HCT116 (cell line): Measurements from ENCODE around the gene NHSL2. TPM values are rescaled to one million over a fixed set of nuclear protein-coding genes. Genes with fewer than 3 reads are reported as not detected.

Source experiments
- ATAC-seq: fragments of 200-7000 bp; cut with Tn5 transposase; 2 replicates; pipeline ENCODE4 v1.9.1; 2020; ENCODE audit warnings: mild to moderate bottlenecking, moderate library complexity
- BruUV-seq: library from RNA; stranded (reverse); fragments of 400-500 nt; replicated peaks from 2 replicates; lab custom pipeline; 2021; lab: Mats Ljungman, UMichigan
- CTCF ChIA-PET: fragments of 300-600 bp; sonication (Branson Sonifier 250); formaldehyde crosslinking; loops from one replicate; lab custom pipeline; 2021; ENCODE audit warnings: antibody characterized with exemption; lab: Charles Lee
- POLR2A ChIA-PET: fragments of 300-600, 350-600 bp; sonication (Branson Sonifier 250); formaldehyde crosslinking; loops from one replicate; lab custom pipeline; 2021; ENCODE audit warnings: antibody characterized with exemption; lab: Charles Lee
- RAD21 ChIA-PET, 2 experiments: fragments of 300-600 bp; sonication (Branson Sonifier 250); formaldehyde crosslinking; loops; one replicate each; lab custom pipeline; 2023; ENCODE audit warnings: low total read pairs in 2 of 2; ENCODE audit not compliant: uncharacterized antibody in 2 of 2, unreplicated experiment in 2 of 2, low non-redundant PET in 1 of 2; lab: Charles Lee
- DNase-seq: peaks from one replicate; pipeline ENCODE4 v3.0.0-alpha.2; 2010; ENCODE audit warnings: low read depth, low spot score
- H2AFZ ChIP-seq: fragments of 200-600 bp; shearing (Covaris generic), sonication (generic); 2 replicates; pipeline ENCODE4 v1.6.1; 2017; ENCODE audit warnings: low read depth, mixed run types, mixed read lengths, antibody characterized with exemption, low read length; ENCODE audit not compliant: poor library complexity, severe bottlenecking
- H3K27ac ChIP-seq: 2 replicates; pipeline ENCODE4 v1.5.1; 2012; ENCODE audit warnings: low read depth, low read length
- H3K27me3 ChIP-seq: fragments of 200-600 bp; sonication (generic); 2 replicates; pipeline ENCODE4 v1.6.1; 2016; ENCODE audit warnings: mixed run types, low read length, mixed read lengths; ENCODE audit not compliant: insufficient read depth
- H3K36me3 ChIP-seq, 2 experiments: fragments of 200-500 bp in 1 of 2; fragments of 200-600 bp in 1 of 2; sonication (Bioruptor generic) in 1 of 2; sonication (generic) in 1 of 2; 2 replicates each; pipeline versions ENCODE4 v1.5.1 to v1.6.1; 2014 to 2016; ENCODE audit warnings: low read length in 2 of 2, inconsistent platforms in 1 of 2, mixed read lengths in 1 of 2, mixed run types in 1 of 2; ENCODE audit not compliant: insufficient read depth in 2 of 2, control insufficient read depth in 1 of 2
- H3K4me1 ChIP-seq, 2 experiments: fragments of 200-600 bp in 1 of 2; sonication (generic) in 1 of 2; 2 replicates each; pipeline versions ENCODE4 v1.5.1 to v1.6.1; 2012 to 2017; ENCODE audit warnings: low read length in 2 of 2, inconsistent platforms in 1 of 2, mild to moderate bottlenecking in 1 of 2, mixed read lengths in 1 of 2, mixed run types in 1 of 2, moderate library complexity in 1 of 2; ENCODE audit not compliant: insufficient read depth in 2 of 2, control insufficient read depth in 1 of 2
- H3K4me2 ChIP-seq: fragments of 200-600 bp; sonication (generic); 2 replicates; pipeline ENCODE4 v1.6.1; 2017; ENCODE audit warnings: mixed run types, low read length, mixed read lengths
- H3K4me3 ChIP-seq, 2 experiments: fragments of 200-600 bp in 1 of 2; sonication (generic) in 1 of 2; replicated peaks in 1 of 2; 2 replicates each; pipeline ENCODE4 v1.5.1; 2011 to 2016; ENCODE audit warnings: low read length in 2 of 2, control low read depth in 1 of 2, low read depth in 1 of 2, mild to moderate bottlenecking in 1 of 2, mixed read lengths in 1 of 2, mixed run types in 1 of 2
- H3K79me2 ChIP-seq: fragments of 200-600 bp; sonication (generic); 2 replicates; pipeline ENCODE4 v1.6.1; 2017; ENCODE audit warnings: mild to moderate bottlenecking, mixed run types, low read length, moderate library complexity, mixed read lengths; ENCODE audit not compliant: insufficient read depth
- H3K9ac ChIP-seq: fragments of 200-600 bp; sonication (generic); 2 replicates; pipeline ENCODE4 v1.6.1; 2016; ENCODE audit warnings: low read length, mixed read lengths
- H3K9me2 ChIP-seq: fragments of 200-600 bp; sonication (generic), shearing (Covaris generic); 2 replicates; pipeline ENCODE4 v1.6.1; 2017; ENCODE audit warnings: mixed run types, mild to moderate bottlenecking, moderate library complexity; ENCODE audit not compliant: insufficient read depth
- H3K9me3 ChIP-seq, 2 experiments: fragments of 200-500 bp in 1 of 2; fragments of 200-600 bp in 1 of 2; sonication (Bioruptor generic) in 1 of 2; sonication (generic) in 1 of 2; 2 replicates each; pipeline ENCODE4 v1.6.1; 2014 to 2017; ENCODE audit warnings: low read length in 2 of 2, mixed read lengths in 2 of 2, inconsistent platforms in 1 of 2, low read depth in 1 of 2, mild to moderate bottlenecking in 1 of 2, mixed run types in 1 of 2, moderate library complexity in 1 of 2; ENCODE audit not compliant: control insufficient read depth in 1 of 2, insufficient read depth in 1 of 2
- H4K20me1 ChIP-seq: fragments of 200-600 bp; sonication (generic), shearing (Covaris generic); 2 replicates; pipeline ENCODE4 v1.6.1; 2017; ENCODE audit warnings: mixed run types, mild to moderate bottlenecking, moderate library complexity; ENCODE audit not compliant: insufficient read depth
- ATF3 ChIP-seq: IDR thresholded peaks from 2 replicates; pipeline ENCODE4 v1.6.1; 2012
- CBX3 ChIP-seq: IDR thresholded peaks from 2 replicates; pipeline ENCODE4 v1.6.1; 2012; ENCODE audit warnings: low read depth
- CEBPB ChIP-seq: IDR thresholded peaks from 2 replicates; pipeline ENCODE4 v1.6.1; 2012; ENCODE audit warnings: low read depth
- EGR1 ChIP-seq: IDR thresholded peaks from 2 replicates; pipeline ENCODE4 v1.6.1; 2012; ENCODE audit warnings: low read depth
- ELF1 ChIP-seq: IDR thresholded peaks from 2 replicates; pipeline ENCODE4 v1.6.1; 2012; ENCODE audit warnings: low read depth, borderline replicate concordance
- EZH2 ChIP-seq: fragments of 200-600 bp; sonication (generic); IDR thresholded peaks from 2 replicates; pipeline ENCODE4 v1.6.1; 2017; ENCODE audit warnings: antibody characterized with exemption, mixed run types
- FOSL1 ChIP-seq: IDR thresholded peaks from 2 replicates; pipeline ENCODE4 v1.6.1; 2012; ENCODE audit warnings: low read depth
- POLR2A ChIP-seq: IDR thresholded peaks from 2 replicates; pipeline ENCODE4 v1.7.0; 2011; ENCODE audit warnings: borderline replicate concordance; ENCODE audit not compliant: insufficient read depth, insufficient read length; ENCODE audit errors: extremely low read depth
- POLR2AphosphoS5 ChIP-seq: IDR thresholded peaks from 2 replicates; pipeline ENCODE4 v1.6.1; 2011; ENCODE audit warnings: mild to moderate bottlenecking, low read depth, low read length, moderate library complexity
- RAD21 ChIP-seq: IDR thresholded peaks from 2 replicates; pipeline ENCODE4 v1.6.1; 2012; ENCODE audit warnings: low read depth, mild to moderate bottlenecking
- REST ChIP-seq: IDR thresholded peaks from 2 replicates; pipeline ENCODE4 v1.6.1; 2012; ENCODE audit warnings: low read depth
- SP1 ChIP-seq: IDR thresholded peaks from 2 replicates; pipeline ENCODE4 v1.6.1; 2012; ENCODE audit warnings: low read depth
- SRF ChIP-seq: IDR thresholded peaks from 2 replicates; pipeline ENCODE4 v1.6.1; 2012; ENCODE audit warnings: low read depth
- TCF7L2 ChIP-seq: IDR thresholded peaks from 2 replicates; pipeline ENCODE4 v1.7.0; 2011; ENCODE audit warnings: borderline replicate concordance, inconsistent platforms; ENCODE audit not compliant: insufficient read depth, insufficient read length; ENCODE audit errors: extremely low read depth
- ZBTB33 ChIP-seq: IDR thresholded peaks from 2 replicates; pipeline ENCODE4 v1.6.1; 2011; ENCODE audit warnings: mild to moderate bottlenecking, low read length, moderate library complexity; ENCODE audit not compliant: insufficient replicate concordance; ENCODE audit errors: extremely low read depth
- ZFX ChIP-seq: fragments of 450-650 bp; IDR thresholded peaks from 2 replicates; pipeline ENCODE4 v1.6.1; 2017
- ZNF274 ChIP-seq: fragments of 200-500 bp; sonication (Bioruptor generic); IDR thresholded peaks from 2 replicates; pipeline ENCODE4 v1.6.1; 2014; ENCODE audit warnings: mild to moderate bottlenecking, low read depth, low read length, inconsistent platforms
- intact Hi-C: fragments of 100-400 bp; cut with micrococcal nuclease; formaldehyde crosslinking; loops from 2 replicates; pipeline ENCODE4 v1.10.0; 2022
- total RNA-seq: library from RNA; stranded (reverse); gene quantifications from one replicate; pipeline ENCODE4 v1.2.1, GENCODE V29; 2021; ENCODE audit not compliant: unreplicated experiment

NHSL2 gene
- total RNA-seq, 1 experiment from 2014 or later, result 0.22 TPM

- RAD21 ChIA-PET, result no interaction called here
- Histone ChIP-seq H3K27ac (no peak overlapping the region), H3K4me1 (peaks cover 12 to 18% of the 10 kb centered on the region in 2 experiments), H3K27me3 (no peaks in the 10 kb centered on the region), H3K4me3 (no peak overlapping the region), H3K9me3 (no peaks in the 10 kb centered on the region), H3K79me2 (no peaks in the 10 kb centered on the region), H2AFZ (no peak overlapping the region), H3K36me3 (no peaks in the 10 kb centered on the region), H3K9me2 (no peaks in the 10 kb centered on the region), H3K9ac (no peak overlapping the region), H3K4me2 (no peak overlapping the region), H4K20me1 (no peaks in the 10 kb centered on the region)
- intact Hi-C loops, result no loop called here
- TF ChIP-seq CEBPB (no peak), POLR2AphosphoS5 (no peak), SP1 (no peak), ZFX (no peak), ELF1 (no peak)
- POLR2A ChIA-PET, result no interaction called here
- no peak for DNase-seq
- CTCF ChIA-PET, result interaction anchor here (3.1 to 4.2 kb wide), 2 partner anchors 10 to 13 kb away, joined by 19 to 21 read pairs; no protein-coding TSS in a partner anchor
- no peak for ATAC-seq
- no TSS peak for BruUV-seq
Observed at GRCh38 chrX:72031118-72031517, 120.5 kb downstream of the NHSL2 start.

- no peaks in the 10 kb centered on the region for H3K9me3 ChIP-seq
- no peak overlapping the region for H3K9ac ChIP-seq
- no peaks in the 10 kb centered on the region for H3K36me3 ChIP-seq
- no TSS peak for BruUV-seq
- no peaks in the 10 kb centered on the region for H3K79me2 ChIP-seq
- H3K27me3 ChIP-seq, result no peaks in the 10 kb centered on the region
- H4K20me1 ChIP-seq, result no peaks in the 10 kb centered on the region
- POLR2A ChIA-PET, result no interaction called here
- H3K9me2 ChIP-seq, result no peaks in the 10 kb centered on the region
- no peak overlapping the region for H3K4me3 ChIP-seq
- H3K27ac ChIP-seq, result no peak overlapping the region
- no peak for ATAC-seq
- TF ChIP-seq REST (no peak), POLR2AphosphoS5 (no peak), EZH2 (no peak), POLR2A (no peak), RAD21 (no peak), ZBTB33 (no peak), TCF7L2 (no peak), ZNF274 (no peak), EGR1 (no peak), CEBPB (no peak), FOSL1 (no peak), SRF (no peak), ATF3 (no peak), CBX3 (no peak)
- TF ChIP-seq, all 23 proteins: peak for 0
- Histone ChIP-seq H2AFZ (no peak overlapping the region), H3K4me2 (no peak overlapping the region), H3K4me1 (peaks cover 12 to 18% of the 10 kb centered on the region in 2 experiments)
- ChIA-PET RAD21 (no interaction called here), CTCF (interaction anchor here (3.1 kb wide), 1 partner anchor 10 kb away, joined by 19 read pairs; no protein-coding TSS in a partner anchor)
- intact Hi-C loops, result no loop called here
- no peak for DNase-seq
Observed at GRCh38 chrX:72031634-72032033, 121.0 kb downstream of the NHSL2 start.
